NCI-H146 treated with DMSO at 0.1 percent for 48 hours (cell line): ENCODE data around the gene CILP2.
A peak's percentile ranks its signal among the peaks of the same experiment; 100 is the strongest.

Experiments used
- DNase-seq: peaks from one replicate; lab custom pipeline; 2025; ENCODE audit not compliant: unreplicated experiment; lab: John Stamatoyannopoulos, UW

Gene CILP2

DNA sequence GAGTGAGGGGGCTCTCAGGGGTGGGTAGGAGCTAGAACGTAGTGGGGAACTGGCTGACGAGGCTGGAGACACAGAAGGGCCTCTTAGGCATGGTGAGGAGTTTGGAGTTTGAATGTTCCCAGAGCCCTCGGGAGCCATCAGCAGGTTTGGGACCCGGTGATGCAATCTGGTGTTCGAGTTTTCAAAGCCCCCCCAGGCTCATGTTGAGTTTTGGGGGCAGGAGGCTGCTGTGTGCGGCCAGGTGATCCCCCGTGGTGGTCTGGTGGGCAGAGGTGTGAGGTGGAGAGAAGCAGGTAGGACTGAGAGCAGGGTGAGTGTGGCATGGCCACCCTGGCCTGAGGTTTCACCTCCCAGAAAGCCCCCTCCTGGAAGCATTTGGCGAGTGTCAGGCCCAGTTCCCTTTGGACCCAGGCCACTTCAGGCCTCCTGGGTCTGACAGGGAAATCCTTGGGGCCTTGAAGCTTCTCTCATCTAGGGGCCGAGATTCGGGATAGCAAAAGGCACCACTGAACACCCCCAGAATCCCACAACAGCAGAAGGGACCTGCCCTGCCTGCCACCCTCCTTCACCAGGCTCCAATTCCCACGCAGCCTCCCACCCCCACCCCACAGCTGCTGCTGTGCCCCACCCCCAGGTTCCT lies 8.2 kb upstream of the CILP2 start:
- no peak for DNase-seq

DNA sequence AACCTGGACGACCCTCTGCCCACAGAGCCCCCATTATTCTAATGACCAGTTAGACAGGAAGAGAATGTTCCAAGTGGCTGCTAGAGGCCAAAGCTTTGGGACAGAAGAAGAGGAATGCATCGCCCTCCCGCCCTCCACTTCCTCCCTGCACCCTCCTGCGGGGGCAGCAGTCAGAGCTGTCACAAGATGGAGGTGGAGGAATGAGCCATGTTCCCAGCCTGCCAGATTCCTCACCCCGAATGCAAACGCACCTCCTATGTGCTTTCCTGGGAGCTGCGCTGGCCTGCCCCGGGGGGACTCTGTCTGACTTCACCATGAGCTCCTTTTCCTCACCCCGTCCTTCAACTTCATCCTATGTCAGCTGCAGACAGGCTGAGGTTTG lies 7.7 kb upstream of the CILP2 start:
- DNase-seq: no peak

DNA sequence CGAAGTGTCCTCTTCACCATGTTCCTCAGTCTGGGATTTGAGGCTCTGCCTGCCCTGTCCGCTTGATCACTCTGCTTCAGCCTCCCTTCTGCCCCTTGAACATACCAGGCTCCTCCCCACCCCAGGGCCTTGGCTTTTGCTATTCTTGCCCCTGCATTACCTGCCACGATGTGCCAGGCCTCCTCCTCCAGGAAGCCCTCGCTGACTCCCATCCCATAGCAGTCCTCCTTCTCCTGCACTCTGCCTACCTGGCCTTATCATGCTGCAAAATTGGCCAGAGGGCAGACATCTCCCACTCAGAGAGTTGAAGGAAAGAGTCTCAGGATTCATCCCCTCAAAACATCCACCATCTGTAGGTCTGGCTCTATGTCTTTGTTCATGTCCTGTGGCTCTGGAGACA lies 7.2 kb upstream of the CILP2 start:
- DNase-seq: no peak

DNA sequence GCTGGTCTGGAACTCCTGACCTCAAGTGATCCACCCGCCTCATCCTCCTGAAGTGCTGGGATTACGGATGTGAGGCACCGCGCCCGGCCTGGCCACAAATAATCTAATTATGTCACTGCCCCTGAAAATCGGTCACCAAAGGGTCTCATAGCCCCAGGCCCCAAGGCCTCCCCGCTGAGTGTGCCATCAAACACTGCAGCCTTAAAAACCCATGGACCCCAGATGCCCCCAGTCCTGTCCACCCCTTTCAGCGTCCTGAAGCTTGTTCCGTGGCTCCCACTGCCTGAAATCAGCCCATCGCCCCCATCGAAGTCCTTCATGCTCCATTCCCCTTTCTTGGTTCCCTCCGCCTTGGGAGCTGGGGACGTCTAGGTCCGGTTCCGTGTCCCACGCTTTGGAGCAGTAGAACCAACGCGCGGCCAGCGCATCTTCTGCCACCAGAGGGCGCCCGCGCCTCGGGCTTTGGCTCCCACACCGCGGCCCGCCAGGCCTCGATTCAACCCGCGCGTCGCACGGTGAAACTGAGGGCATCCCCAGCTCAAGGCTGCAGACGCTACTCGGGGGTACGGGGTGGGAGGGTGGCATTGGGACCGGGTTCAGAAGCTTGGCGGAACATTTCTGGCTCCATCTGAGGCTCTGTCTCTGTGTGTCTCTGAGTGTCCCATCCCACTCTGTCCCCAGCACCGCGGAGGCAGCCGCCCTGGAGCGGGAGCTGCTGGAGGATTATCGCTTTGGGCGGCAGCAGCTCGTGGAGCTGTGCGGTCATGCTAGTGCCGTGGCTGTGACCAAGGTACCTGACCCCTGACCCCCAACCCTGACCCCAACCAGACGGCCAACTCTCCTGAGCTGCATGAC lies 5.9 kb upstream of the CILP2 start:
- peak; percentile 34 for DNase-seq

DNA sequence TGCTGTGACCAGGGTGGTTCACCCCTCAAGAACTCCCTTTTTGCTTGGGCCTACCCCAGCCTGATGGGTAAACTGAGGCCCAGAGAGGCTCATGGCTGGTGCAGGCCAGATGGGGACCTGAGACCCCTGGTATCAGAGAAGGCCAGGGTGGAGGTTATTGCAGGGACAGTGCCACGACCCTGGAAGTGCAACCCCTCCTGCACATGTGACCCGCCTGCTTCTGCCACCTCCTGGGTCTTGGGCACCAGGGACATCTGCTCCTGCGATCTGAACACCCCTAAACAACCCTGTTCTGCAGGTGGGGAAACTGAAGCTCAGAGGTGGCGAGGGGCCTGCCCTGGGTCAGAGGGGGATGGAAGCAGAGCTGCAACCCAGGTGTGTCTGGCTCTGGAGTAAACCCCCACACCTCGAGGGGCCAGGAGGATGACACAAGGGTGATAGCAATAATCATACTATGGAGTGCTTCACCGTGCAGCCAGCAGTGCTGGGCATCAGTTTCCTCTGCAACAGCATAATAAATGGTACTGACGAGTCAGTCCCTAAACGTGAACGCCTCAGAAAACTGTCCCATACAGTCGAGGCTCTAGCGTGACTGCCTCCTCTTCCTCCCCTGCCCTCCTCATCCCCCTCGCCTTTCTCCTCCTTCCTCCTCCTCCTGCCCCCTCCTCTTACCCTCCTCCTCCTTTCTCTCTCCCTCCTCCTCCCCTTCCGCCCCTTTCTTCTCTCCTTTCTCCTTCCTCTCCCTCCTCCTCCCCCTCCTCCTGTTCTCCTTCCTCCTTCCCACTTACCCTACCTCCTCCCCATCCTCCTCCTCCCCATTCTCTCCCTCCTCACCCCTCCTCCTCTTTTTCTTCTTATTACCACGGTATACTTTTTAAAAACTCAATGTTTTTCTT lies 5.0 kb upstream of the CILP2 start:
- DNase-seq: no peak

DNA sequence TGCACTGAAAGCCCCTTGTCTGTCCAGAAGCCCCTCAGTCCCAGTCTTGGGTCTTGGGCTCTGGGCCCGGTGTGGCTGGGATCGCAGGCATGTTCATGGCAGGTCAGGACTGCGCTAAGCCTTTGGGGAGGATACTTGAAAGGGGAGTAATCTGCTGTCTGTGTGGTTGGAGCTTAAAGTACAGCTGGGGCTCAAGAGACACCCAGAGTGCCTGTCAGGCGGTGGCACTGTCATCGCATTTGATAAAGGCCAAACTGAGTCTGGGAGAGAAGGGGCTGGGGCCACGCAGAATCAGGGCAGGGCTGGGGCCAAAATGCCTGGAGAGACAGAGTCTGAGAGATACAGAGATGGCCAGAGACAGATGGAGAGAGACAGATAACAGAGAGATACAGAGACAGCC lies 4.2 kb upstream of the CILP2 start:
- no peak for DNase-seq

DNA sequence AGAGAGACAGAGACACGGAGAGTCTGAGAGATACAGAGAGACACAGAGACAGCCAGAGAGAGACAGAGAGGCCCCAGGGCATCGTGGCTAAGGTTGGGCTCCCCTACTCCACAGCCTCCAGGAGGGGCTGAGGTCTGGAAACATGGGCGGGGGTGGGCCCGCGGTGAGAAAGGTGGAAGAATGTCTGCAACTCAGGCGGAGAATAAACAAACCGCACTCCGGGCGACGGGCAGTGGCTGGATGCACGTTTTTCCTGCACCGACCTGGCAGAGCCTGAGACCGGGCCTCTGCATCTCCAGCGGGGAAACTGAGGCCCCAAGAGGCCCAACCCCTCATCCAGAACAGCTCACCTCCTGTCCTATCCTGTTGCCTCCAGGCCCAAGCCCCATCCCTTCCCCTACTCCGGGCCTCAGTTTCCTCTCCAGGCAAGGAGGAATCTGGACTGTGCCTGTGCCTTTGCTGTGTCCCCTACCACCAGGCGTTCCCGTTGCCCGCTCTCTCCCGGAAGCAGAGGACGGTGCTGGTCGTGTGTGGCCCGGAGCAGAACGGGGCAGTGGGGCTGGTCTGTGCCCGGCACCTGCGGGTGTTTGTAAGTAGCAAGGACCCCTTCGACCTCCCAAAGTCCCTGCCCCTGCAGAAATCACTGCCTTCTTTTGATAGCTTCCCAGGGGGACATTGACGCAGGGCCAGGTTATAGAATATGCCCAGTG lies 3.4 kb upstream of the CILP2 start:
- no peak for DNase-seq

DNA sequence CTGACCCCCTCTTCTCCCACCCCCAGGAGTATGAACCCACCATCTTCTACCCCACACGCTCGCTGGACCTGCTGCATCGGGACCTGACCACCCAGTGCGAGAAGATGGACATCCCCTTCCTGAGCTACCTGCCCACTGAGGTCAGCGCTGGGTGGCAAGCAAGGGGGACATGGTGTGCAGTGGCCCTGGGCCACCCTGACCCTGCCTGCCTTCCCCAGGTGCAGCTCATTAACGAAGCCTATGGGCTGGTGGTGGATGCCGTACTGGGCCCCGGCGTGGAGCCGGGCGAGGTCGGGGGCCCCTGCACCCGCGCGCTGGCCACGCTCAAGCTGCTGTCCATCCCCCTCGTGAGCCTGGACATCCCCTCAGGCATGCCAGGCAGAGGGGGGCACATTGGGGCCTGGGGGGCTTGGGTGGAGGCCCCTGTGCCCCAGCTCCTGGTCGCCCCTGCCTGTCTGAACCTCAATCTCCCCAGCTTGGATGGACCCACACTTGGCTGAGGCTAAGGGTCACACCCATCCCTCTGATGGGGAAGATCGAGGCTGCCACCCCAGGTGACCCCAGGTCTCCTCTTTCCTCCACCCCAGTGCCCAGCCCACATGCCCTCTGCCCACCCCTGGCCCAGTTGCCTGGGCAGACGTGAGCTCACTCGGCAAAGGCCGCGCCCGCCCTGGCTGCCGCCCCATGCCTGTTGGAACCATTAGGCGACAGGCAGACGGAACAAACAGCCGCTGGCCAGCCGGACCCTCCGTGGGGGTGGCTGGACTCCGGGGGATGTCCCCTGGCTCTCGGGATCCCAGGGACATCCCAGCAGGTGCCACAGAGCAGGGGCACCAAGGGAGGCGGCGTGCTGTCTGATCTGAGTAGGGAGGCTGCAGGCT lies 2.5 kb upstream of the CILP2 start:
- no peak for DNase-seq

DNA sequence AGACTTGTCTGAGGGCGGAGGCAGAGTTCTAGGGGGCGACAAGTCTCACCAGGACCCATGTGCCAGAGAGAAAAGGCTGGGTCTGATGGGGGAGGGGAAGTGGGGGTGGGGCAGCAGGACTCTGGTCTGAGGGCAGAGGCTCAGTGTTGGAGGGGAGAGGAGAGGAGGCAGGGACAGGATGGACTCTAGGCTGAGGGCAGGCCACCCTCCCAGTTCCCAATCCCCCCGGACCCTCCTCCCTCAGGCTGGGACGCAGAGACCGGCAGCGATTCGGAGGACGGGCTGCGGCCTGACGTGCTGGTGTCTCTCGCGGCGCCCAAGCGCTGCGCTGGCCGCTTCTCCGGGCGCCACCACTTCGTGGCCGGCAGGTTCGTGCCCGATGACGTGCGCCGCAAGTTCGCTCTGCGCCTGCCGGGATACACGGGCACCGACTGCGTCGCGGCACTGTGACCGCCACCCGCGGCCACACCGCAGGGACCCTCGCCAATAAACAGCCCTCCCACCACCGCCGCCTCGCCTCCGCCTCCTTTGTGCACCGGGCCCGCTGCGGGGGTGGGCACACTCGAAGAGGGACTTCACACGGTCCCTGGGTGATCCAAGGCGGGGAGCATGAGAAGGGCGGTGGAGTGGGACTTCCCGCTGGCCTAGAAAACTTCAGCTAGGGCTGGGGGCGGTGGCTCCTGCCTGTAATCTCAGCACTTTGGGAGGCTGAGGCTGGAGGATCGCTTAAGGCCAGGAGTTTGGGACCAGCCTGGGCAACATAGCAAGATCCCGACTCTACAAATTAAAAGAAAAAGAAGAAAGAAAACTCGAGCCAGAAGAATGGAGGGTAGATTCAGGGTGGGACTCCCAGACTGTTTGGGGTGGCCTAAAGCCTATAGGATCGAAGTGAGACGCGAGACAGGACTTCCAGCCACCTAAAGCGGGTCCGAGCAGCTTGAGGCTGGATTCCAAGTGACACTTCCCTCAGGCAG lies 703 bp upstream of the CILP2 start:
- no peak for DNase-seq

DNA sequence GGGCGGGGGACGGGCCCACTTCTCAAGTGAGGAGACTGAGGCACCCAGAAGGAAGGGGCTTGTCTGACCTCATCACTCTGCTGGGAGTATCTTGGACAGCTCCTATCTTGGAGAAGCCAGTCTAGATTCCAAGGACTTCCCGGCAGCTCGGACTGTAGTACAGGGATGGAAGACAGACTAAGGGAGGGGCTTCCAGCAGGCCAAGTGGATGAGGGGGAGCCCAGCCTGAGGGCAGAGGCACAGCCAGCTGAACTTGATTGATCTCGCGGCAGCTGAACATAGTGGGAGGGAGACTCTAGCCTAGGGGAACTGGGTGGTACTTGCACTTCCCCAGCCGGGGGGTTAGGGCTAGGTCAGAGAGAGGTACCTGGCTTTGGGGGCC lies 711 bp downstream of the CILP2 start:
- DNase-seq: no peak

DNA sequence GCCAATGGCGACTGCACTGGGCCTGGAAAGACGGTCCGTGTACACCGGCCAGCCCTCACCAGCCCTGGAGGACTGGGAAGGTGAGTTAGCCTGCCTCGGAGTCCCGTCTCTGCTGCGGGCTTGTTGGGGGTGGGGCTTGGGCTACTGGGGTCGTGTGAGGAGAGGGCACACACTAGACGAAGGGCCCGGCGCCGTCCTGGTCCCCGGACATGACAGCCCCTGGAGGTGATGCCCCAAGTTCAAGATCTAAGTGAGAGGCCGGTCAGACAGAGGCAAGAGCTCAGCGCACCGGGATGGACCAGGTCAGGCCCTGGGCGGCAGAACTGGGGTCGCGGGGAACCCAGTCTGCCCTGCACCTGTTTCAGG lies 1.6 kb downstream of the CILP2 start:
- DNase-seq: no peak

DNA sequence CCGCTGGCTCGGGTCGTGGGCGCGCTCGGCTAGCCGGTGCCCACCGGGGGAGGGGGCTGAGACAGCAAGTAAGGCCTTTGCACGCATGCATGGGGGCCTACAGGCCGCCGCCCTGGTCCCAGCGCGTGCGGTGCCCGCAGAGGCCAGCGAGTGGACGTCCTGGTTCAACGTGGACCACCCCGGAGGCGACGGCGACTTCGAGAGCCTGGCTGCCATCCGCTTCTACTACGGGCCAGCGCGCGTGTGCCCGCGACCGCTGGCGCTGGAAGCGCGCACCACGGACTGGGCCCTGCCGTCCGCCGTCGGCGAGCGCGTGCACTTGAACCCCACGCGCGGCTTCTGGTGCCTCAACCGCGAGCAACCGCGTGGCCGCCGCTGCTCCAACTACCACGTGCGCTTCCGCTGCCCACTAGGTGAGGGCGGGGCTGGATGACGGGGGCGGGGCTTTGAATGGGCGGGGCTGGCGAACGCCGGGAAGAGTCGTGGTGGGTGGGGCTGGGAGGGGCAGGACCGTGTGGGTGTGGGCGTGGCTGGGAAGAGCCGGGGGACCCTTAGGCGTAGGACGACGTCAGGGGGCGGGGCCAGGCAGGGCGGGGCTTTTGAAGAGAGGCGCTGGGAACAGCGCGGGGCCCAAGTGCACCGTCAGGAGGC lies 2.1 kb downstream of the CILP2 start:
- no peak for DNase-seq

DNA sequence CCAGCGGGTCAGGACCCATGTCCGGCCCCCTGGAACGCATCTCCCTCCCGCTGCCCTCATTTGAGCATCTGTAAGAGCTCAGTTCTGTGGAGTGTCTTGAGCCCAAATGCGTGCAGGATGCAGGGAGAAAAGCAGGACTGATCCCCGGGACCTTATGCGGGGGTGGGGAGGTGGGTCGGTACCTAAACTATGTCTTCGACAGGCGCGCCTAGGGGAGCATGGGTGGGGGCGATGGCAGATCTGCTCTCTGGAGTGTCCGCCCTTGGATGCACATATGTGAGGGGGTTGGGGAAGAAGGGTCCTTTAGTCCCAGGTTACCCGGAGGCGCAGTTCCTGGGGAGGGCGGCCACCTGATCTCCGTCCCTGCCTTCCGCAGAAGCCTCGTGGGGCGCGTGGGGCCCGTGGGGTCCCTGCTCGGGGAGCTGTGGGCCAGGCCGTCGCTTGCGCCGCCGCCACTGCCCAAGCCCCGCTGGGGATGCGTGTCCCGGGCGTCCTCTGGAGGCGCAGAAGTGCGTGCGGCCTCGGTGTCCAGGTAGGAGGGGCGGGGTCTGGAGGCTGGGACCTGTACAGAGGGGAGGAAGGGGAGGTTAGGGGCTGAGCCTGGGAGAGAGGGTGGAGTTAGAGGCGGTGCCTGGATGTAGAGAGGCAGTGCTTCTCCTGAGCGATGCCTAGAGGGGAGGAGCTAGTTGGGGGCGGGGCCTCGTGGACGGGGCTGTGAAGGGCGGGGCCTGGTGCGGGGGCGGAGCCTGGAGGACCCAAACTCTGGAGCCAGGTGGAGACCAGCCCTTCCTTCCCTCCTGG lies 2.9 kb downstream of the CILP2 start:
- DNase-seq: peak; percentile 94

DNA sequence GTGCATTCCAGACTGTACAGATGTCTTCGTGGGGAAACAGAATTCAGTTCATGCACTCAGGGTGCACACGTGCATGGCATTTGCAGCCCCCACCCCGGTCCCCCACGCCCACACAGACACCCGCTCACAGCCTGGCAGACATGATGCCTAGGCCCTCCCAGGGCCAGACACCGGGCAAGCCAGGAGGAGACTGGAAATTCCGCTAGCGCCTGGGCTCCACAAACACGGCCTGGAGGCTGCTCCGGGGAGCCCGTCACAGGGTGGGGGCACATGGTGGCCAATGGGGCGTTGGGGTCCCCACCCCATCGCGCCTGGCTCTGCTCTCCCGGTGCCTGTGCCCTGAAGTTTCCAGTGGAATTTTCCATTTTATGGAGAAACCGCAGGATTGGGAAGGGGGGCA lies 3.6 kb downstream of the CILP2 start:
- DNase-seq: no peak

DNA sequence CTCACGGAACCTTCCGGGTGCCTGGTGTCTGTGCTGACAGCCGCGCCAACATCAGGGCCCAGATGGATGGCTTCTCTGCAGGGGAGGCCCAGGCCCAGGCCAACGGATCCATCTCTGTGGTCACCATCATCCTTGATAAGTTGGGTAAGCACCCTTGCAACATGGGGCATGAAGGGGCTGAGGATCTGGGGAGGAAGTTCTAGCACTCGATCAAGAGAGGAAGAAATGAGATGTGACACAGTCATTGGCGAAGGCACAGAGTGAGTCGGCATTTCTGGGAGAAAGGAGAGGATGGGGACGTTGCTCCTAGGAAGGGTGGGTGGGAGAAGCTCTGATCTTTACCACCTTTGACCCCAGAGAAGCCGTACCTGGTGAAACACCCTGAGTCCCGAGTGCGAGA lies 4.4 kb downstream of the CILP2 start:
- DNase-seq: no peak

DNA sequence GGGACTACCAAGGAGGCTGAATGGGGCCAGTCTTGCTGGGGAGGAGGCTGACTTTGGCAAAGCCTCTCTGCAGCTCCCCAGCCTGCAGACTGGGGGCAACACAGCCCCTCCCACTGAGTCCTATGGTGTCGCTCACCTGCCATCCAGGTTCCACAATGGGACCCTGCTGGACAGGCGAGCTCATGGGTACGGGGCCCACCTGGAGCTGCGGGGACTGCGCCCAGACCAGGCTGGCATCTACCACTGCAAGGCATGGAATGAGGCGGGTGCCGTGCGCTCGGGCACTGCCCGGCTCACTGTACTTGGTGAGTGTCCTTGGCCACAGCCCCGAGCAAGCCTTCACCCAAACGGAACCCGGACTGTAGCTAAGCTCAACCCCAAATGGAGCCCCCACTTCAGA lies 5.0 kb downstream of the CILP2 start:
- no peak for DNase-seq

DNA sequence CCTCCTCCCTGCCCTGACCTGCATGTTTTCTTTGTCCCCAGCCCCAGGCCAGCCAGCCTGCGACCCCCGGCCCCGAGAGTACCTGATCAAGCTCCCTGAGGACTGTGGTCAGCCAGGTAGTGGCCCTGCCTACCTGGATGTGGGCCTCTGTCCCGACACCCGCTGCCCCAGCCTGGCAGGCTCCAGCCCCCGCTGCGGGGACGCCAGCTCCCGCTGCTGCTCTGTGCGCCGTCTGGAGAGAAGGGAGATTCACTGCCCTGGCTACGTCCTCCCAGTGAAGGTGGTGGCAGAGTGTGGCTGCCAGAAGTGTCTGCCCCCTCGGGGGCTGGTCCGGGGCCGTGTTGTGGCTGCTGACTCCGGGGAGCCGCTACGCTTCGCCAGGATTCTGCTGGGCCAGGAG lies 5.6 kb downstream of the CILP2 start:
- no peak for DNase-seq
